Smooth muscle cell (in vitro differentiated cells): ENCODE data around the gene SLC7A1. TPM values are rescaled to one million over a fixed set of nuclear protein-coding genes. Genes with fewer than 3 reads are reported as not detected.

ENCODE experiments used
- DNase-seq: peaks from one replicate; lab custom pipeline; 2025; ENCODE audit not compliant: unreplicated experiment; lab: John Stamatoyannopoulos, UW
- H2AFZ ChIP-seq: fragments of 200-600 bp; sonication (generic); 2 replicates; pipeline ENCODE4 v1.6.0; 2016; ENCODE audit warnings: antibody characterized with exemption, low read depth, mild to moderate bottlenecking
- H3F3A ChIP-seq: fragments of 200-600 bp; sonication (generic); 2 replicates; pipeline ENCODE4 v1.6.0; 2017; ENCODE audit warnings: antibody characterized with exemption, low read depth
- H3K27ac ChIP-seq: fragments of 200-600 bp; sonication (generic); 2 replicates; pipeline ENCODE4 v1.5.1; 2016; ENCODE audit warnings: low read depth, mild to moderate bottlenecking
- H3K27me3 ChIP-seq: fragments of 200-600 bp; sonication (generic); 2 replicates; pipeline ENCODE4 v1.6.1; 2016; ENCODE audit warnings: low read depth, mild to moderate bottlenecking
- H3K36me3 ChIP-seq: fragments of 200-600 bp; sonication (generic); 2 replicates; pipeline ENCODE4 v1.5.1; 2016; ENCODE audit warnings: low read depth
- H3K4me1 ChIP-seq: fragments of 200-600 bp; sonication (generic); 2 replicates; pipeline ENCODE4 v1.5.1; 2016; ENCODE audit warnings: low read depth
- H3K4me2 ChIP-seq: fragments of 200-600 bp; sonication (generic); 2 replicates; pipeline ENCODE4 v1.6.0; 2016; ENCODE audit warnings: mild to moderate bottlenecking
- H3K4me3 ChIP-seq: fragments of 200-600 bp; sonication (generic); 2 replicates; pipeline ENCODE4 v1.5.1; 2016; ENCODE audit warnings: mild to moderate bottlenecking
- H3K79me2 ChIP-seq: fragments of 200-600 bp; sonication (generic); 2 replicates; pipeline ENCODE4 v1.6.0; 2016; ENCODE audit warnings: low read depth, mild to moderate bottlenecking
- H3K9ac ChIP-seq: fragments of 200-600 bp; sonication (generic); 2 replicates; pipeline ENCODE4 v1.6.0; 2016; ENCODE audit warnings: low read depth
- H3K9me3 ChIP-seq: fragments of 200-600 bp; sonication (generic); replicated peaks from 2 replicates; pipeline ENCODE4 v1.5.1; 2016; ENCODE audit warnings: low read depth
- H4K20me1 ChIP-seq: fragments of 200-600 bp; sonication (generic); 2 replicates; pipeline ENCODE4 v1.6.0; 2016; ENCODE audit warnings: low read depth
- WGBS: methylation state at CpG from one replicate; pipeline ENCODE4 v1.1.7; 2016; ENCODE audit warnings: low lambda C conversion rate; 5-methylcytosine and 5-hydroxymethylcytosine counted together
- polyA plus RNA-seq: library from polyadenylated mRNA; unstranded; fragments of >200 nt; fragmentation: Nextera tagmentation; extraction: Ambion mirVana; gene quantifications from 2 replicates; pipeline ENCODE4 v1.2.1, GENCODE V29; 2016
- total RNA-seq: library from RNA; depleted of rRNA; stranded (reverse); fragments of >200 nt; gene quantifications from 2 replicates; pipeline ENCODE4 v1.2.3, GENCODE V29; 2014
- TF ChIP-seq, protein P1 (sequence below): fragments of 200-600 bp; sonication (generic); IDR thresholded peaks from 2 replicates; pipeline ENCODE4 v1.5.1; 2017; ENCODE audit warnings: borderline replicate concordance, mild to moderate bottlenecking, antibody characterized with exemption; ENCODE audit not compliant: insufficient read depth, poor library complexity, severe bottlenecking

The SLC7A1 gene
- total and polyA plus RNA-seq, 2 experiments from 2014 or later = 7.9 to 36.6 TPM

DNA sequence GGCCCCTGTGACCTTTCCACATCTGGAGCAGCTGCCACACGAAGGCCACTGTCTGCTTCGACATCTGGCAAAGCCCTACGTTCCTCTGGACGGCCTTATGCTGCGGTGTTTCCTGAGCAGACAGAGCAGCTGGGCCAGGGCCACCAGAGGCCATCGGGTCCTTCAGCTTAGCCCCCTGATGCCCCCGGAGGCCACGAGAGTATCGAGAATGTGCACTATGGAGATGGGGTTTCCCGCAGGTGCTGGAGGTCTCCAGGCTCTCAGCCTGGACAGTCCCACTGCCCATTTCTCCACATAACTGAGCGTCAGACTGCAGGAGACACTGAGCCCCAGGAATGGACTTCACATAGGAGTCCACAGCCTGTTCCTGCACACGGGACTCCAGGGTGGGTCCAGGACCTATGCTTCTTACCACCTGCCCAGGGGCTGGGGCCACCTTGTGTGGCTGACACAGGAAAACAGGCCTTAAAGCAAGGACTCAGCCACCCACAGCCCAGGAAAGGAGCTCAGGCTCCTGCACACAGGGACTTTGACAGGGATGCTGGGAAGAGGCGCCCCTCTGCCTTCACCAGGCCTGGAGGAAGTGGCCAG lies 80.7 kb downstream of the SLC7A1 start:
- H3K4me2 ChIP-seq = no peak overlapping the region
- TF ChIP-seq, protein P1, sequence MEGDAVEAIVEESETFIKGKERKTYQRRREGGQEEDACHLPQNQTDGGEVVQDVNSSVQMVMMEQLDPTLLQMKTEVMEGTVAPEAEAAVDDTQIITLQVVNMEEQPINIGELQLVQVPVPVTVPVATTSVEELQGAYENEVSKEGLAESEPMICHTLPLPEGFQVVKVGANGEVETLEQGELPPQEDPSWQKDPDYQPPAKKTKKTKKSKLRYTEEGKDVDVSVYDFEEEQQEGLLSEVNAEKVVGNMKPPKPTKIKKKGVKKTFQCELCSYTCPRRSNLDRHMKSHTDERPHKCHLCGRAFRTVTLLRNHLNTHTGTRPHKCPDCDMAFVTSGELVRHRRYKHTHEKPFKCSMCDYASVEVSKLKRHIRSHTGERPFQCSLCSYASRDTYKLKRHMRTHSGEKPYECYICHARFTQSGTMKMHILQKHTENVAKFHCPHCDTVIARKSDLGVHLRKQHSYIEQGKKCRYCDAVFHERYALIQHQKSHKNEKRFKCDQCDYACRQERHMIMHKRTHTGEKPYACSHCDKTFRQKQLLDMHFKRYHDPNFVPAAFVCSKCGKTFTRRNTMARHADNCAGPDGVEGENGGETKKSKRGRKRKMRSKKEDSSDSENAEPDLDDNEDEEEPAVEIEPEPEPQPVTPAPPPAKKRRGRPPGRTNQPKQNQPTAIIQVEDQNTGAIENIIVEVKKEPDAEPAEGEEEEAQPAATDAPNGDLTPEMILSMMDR = no peak
- no peaks in the 10 kb centered on the region for H3K36me3 ChIP-seq

DNA sequence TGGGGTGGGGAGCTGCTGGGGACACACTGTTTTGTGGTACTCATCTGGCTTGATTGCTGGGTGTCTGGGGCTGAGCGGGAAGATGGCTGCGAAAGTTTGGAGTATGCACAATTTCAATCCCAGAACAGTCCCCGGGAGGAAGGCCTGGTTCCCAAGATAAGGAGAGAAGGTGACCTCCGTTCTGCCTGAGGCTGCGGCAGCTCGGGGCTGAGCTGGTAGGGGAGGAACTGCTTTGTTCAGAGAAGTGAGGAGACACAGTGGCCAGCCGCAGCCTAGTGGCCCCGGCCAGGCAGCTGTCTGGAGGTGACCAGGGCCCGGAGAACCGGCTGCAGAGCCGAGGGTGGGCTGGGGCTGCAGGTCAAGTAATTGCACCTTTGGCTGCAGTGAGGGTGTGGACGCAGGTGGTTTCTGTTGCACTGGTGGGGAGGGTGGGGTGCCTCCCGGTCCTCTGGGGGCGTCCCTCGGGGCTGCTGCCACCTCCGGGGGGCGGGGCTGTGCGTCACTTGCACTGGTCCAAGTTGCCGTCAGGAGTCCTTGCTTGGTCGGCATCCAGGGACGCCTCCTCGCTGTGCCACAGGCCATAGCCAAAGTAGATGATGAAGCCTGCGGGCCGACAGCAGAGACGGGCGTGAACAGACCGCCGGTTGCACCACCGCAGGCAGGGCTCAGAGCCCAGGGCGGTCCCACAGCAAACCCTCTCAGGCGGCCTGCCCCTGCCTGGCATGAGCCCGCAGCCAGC lies 81.3 kb downstream of the SLC7A1 start:
- no peaks in the 10 kb centered on the region for H3K79me2 ChIP-seq
- no peaks in the 10 kb centered on the region for H3K27me3 ChIP-seq
- no peaks in the 10 kb centered on the region for H3K36me3 ChIP-seq
- no peak overlapping the region for H3K4me2 ChIP-seq
- H4K20me1 ChIP-seq = no peaks in the 10 kb centered on the region
- DNase-seq = no peak
- TF ChIP-seq, protein P1 = no peak
- H3K9me3 ChIP-seq = no peaks in the 10 kb centered on the region
- H3K27ac ChIP-seq = no peak overlapping the region
- H3K4me1 ChIP-seq = no peaks in the 10 kb centered on the region
- no peak overlapping the region for H3K9ac ChIP-seq
- H3F3A ChIP-seq = no peaks in the 10 kb centered on the region
- no peak overlapping the region for H3K4me3 ChIP-seq
- no peak overlapping the region for H2AFZ ChIP-seq
- 90% methylated on average over 25 of the region's 32 CpGs for WGBS

More for the DNA sequence above, 80.7 kb downstream of the SLC7A1 start:
- Histone ChIP-seq H3F3A (no peaks in the 10 kb centered on the region), H4K20me1 (no peaks in the 10 kb centered on the region), H3K79me2 (no peaks in the 10 kb centered on the region), H3K9ac (no peak overlapping the region), H3K27ac (no peak overlapping the region), H2AFZ (no peak overlapping the region), H3K27me3 (no peaks in the 10 kb centered on the region), H3K4me1 (no peaks in the 10 kb centered on the region), H3K9me3 (no peaks in the 10 kb centered on the region), H3K4me3 (no peak overlapping the region)
- WGBS = 85% methylated on average over 13 of the region's 13 CpGs
- no peak for DNase-seq

DNA sequence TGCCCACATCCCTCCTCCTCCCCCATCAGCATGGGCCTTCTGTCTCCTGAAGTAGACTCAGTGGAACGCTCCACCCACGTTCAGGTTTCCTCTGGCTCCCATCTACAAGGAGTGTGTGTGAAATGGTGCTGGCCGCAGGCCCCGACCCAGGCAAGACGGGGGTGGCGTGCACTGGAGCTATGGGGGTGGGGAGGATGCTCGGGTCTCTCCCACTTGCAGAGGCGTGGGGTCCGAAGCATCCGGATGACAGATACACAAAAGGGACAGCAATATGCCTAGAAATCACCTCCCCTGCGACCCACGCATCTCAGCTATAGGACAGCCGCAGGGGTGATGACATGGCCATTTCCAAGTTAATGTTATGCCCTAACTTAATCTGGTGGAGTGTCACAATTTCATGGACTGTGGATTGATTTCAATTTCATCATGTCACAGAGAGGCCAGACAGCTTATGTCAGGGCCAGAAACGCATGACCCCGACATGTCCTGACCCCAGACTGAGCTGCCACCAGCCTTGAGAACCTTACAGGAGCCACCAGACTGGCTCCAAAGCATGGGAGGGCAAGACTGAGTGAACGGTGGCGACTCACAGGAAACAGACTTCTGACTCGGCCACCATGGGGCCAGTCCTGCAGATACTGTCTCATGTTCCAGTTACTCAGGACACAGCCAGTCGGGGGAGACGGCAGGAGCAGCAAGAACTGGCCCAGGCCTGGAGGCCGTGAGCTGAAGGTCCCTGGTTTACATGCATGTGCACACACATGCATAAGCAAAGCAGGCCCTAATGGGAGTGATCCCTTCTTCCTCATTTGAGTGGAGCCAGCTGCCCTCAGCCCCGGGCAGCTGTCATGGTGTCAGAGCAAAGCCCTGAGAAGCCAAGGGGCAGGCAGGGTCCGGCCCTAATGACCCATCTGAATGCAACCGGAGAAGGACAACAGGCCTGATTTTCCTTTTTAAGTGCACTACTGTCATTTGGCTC lies 82.2 kb downstream of the SLC7A1 start:
- H3K27me3 ChIP-seq = no peaks in the 10 kb centered on the region
- no peak overlapping the region for H3K27ac ChIP-seq
- no peak overlapping the region for H3K9ac ChIP-seq
- DNase-seq = no peak
- peaks cover 3% of the 10 kb centered on the region for H4K20me1 ChIP-seq
- WGBS = 87% methylated on average over 24 of the region's 24 CpGs
- TF ChIP-seq, protein P1 = no peak
- no peaks in the 10 kb centered on the region for H3K79me2 ChIP-seq
- H3K36me3 ChIP-seq = no peaks in the 10 kb centered on the region
- H3K4me2 ChIP-seq = no peak overlapping the region
- no peak overlapping the region for H3K4me3 ChIP-seq
- no peaks in the 10 kb centered on the region for H3F3A ChIP-seq
- no peaks in the 10 kb centered on the region for H3K9me3 ChIP-seq
- H2AFZ ChIP-seq = no peak overlapping the region
- H3K4me1 ChIP-seq = no peaks in the 10 kb centered on the region
